HG03196 (cell line): ENCODE results near the gene TMEM244.
"Not testable (repeated sequence)": the region's sequence is repeated elsewhere in the genome, so short reads cannot be mapped to it uniquely, and the experiment has no call there.

ENCODE experiments used
- ATAC-seq: cut with Tn5 transposase; IDR thresholded peaks from one replicate; pipeline ENCODE4 v1.9.1; 2021; ENCODE audit not compliant: unreplicated experiment

The TMEM244 gene

DNA sequence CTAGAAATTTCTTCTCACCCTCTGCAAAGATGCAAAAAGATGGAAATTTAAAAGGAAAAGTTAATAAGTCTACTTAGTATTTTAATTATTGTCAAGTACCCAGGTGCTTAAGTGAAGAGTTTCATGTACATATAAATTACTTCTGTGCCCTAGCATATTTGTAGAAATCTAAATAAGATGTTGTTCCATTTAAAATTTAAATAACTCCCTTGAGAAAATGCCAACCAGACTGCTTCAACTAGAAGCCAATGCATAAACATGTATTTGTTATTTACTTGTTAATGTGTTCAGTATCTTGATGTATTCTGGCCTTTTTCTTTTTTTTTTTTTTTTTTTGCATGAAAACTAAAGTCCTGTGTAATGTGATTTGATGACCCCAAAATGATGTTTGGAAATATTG is 6.3 kb upstream of the TMEM244 start:
- no peak for ATAC-seq

- ATAC-seq: no peak
Observed at GRCh38 chr6:129866688-129867087, 5.6 kb upstream of the TMEM244 start.

- ATAC-seq: no peak
Observed at GRCh38 chr6:129866256-129866655, 5.1 kb upstream of the TMEM244 start.

- no peak for ATAC-seq
Observed at GRCh38 chr6:129865013-129865412, 3.9 kb upstream of the TMEM244 start.

DNA sequence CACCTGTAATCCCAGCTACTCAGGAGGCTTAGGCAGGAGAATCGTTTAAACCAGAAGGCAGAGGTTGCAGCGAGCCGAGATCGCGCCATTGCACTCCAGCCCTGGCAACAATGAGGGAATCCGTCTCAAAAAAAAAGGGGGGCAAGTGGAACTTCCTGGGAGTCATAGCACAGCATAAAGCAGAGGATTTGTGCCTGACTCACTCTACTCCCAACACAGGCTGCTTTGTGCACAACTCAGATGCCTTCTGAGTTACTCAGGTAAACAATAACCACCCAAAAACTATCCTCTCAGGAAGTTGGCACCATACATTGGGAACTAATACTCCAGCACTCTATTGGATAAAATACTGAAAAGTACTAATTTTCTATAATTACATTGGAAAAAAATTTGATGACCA is 2.5 kb upstream of the TMEM244 start:
- ATAC-seq: no peak

GRCh38 chr6:129859524-129859923 is 1.6 kb downstream of the TMEM244 start:
- ATAC-seq: no peak

DNA sequence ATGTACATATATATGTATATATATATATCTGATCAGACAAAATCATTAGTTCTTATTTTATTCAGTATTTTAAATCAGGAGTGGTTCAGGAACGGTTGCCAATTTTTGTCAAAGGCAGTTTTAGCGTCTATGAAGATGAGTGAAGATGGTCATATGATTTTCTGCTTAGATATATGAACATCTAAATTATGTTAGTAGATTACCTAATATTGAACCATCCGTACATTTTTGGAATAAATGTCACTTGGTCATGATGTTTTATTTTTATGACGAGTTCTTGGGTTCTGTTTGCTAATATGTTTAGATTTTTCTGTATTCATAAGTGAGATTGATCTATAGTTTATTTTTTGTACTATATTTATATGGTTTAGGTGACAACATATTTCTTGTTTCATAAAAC is 3.3 kb downstream of the TMEM244 start:
- no peak for ATAC-seq

GRCh38 chr6:129853996-129854711 is 7.0 kb downstream of the TMEM244 start:
- no peak for ATAC-seq

- ATAC-seq: no peak
Observed at GRCh38 chr6:129852257-129852858, 8.8 kb downstream of the TMEM244 start.

DNA sequence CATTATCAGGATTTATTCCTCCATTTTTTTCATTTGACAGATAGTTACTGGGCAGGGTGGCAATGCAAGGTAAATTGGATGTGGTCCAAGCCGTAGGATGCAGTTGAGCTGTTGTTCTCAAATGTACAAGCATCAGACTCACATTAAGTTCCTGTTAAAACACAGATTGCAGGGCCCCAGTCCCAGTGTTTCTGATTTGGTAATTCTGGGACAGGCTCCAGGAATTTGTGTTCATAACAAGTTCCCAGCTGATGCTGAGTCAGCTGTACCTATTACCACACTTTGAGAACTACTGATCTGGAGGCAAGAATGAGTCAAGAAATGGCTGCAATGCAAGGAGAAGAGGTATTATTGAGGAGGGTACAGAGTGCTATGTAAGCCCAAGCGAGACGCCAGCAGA is 11.7 kb downstream of the TMEM244 start:
- ATAC-seq: no peak

- no peak for ATAC-seq
Observed at GRCh38 chr6:129846761-129847160, 14.4 kb downstream of the TMEM244 start.

DNA sequence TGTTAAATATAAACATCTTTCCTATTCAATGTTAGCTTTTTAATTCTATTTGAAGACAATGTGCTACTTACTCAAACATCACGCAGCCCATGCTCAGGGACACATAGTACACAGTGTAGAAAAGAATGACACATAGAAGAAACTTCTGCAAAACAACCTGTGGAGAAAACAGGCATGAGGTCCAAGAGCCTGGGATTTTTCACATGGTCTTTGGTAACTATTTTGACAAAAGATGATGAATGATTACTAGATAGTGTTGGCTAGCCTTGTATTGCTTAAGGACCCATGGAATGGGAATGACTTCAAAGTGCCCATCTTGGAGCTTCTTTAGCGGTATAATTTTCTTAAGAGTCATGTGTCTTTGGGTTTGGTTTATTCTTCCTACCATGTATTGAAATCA is 15.4 kb downstream of the TMEM244 start:
- no peak for ATAC-seq

GRCh38 chr6:129844118-129844891 is 16.8 kb downstream of the TMEM244 start:
- ATAC-seq: no peak

DNA sequence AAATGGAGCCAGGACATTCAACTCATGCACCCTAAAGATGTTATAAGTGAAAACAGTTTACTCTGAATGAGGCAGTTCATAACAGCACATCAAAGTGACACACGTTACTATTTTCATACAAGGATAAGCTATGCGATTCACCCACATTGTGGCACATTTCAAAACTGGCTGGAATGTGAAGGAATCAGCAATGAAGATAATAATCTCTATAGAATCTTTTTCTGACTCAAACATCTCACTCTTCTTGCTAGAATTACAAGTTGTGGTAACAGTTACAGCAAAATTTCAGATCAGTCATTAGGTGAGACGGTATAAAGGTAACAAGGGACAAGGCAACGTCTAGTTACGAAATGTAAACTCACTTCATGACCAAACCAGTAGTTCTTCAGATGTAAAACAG is 17.5 kb downstream of the TMEM244 start:
- ATAC-seq: no peak

DNA sequence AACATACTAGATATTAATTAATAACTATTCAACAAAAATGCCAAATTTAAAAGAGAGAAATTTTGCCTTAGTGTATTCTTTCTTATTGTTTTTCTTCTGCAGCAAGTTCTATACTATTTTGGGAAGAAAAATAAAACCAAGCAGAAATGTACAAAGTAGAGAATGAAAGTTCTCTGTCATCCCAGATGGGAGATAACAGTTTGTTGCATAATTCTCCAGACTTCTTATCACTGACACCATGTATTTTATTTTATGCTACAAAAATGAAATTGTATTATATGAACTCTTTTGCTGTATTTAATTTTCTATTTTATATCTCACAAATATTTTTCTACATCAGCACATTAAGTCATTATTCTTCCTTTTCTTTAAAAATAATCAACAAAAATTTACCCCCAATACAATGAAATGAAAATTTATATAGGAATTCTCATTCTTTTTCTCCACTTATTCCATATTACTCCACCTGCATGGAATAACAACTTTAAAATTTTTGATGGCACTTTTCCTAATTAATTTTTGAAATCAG is 18.2 kb downstream of the TMEM244 start:
- ATAC-seq: no peak

DNA sequence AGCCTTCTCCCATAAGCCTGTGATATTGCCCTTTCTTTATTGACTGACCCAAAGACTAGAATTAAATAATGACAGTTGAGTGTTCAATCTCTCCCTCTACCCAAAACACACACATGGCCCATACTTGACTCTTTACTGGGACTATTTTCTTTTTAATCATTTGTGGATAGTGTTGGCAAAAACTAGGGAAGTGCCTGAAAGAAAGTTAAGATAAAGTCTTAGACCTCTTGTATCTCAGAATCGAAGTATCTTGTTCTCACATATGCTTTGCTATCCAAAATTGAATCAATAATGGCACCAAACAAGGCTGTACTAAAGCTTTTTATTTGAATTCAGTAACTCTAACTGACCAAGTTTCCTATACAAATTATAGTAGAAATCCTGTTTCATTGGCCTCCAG is 19.0 kb downstream of the TMEM244 start:
- ATAC-seq: no peak

GRCh38 chr6:129839562-129839961 is 21.6 kb downstream of the TMEM244 start:
- ATAC-seq: not testable (repeated sequence)

DNA sequence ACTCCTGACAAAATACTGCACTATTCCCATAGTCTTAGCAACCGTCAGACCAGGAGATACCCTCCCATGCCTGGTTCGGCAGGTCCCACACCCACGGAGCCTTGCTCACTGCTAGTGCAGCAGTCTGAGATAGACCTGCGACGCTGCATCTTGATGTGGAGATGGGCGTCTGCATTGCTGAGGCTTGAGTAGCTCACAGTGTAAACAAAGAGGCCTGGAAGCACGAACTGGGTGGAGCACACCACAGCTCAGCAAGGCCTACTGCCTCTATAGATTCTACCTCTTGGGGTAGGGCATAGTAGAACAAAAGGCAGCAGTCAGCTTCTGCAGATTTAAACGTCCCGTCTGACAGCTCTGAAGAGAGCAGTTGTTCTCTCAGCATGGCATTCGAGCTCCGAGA is 25.4 kb downstream of the TMEM244 start:
- ATAC-seq: no peak

DNA sequence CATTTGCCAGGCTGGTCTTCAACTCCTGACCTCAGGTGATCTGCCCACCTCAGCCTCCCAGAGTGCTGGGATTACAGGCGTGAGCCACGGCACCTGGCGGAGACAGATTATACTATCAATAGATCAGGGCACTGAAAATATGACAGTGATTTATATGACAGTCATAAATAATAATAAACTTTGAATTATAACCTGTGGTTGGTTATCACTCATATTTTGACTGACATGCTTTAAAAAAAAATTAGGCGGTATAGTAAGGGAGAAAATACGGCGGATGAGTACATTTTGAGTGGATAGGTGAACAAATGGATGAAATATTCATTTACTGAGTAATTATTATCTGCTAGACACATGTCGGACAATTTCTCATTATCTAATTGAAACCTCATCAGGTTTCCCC is 28.8 kb downstream of the TMEM244 start:
- ATAC-seq: no peak

- ATAC-seq: no peak
Observed at GRCh38 chr6:129828229-129828628, 32.9 kb downstream of the TMEM244 start.

DNA sequence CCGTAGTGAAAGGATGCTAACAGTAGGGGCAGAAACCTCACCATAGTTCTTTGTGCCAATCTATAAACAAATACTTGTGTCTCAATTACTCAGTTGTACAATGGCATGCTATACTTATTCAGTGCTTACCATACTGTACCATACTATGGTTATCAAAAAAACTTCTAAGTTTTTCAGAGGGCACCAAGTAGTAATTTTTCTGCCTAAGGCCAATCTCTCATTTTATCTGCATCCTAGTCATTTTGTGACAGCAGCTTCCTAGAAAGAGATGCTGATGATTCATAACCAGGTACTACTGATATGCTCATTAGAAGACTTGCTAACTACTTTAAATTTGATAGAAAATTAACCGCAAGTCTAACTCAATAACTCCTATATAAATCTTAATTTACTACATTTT is 42.9 kb downstream of the TMEM244 start:
- ATAC-seq: no peak

DNA sequence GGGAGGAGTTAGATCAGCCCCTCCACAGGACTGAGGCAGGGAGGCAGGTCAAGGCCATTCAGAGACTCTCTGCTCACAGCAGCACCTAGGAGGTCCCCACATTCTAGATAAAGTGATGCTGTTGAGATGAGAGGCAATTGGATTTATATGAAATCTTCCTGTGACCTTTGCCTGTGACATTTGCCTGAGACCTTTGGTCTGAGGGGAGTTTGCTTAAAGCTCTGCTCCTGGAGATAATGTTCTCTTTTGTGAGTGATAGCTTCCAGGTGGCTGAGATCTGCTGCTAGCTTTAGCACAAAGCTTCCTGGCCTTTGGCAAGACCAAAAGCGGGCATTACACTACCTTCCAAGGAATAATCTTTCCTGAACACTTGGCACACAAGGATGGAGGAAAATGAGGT is 43.3 kb downstream of the TMEM244 start:
- no peak for ATAC-seq
